GM12892 (cell line): ENCODE data around the gene GLYAT.

ENCODE experiments used
- POLR2A ChIP-seq: IDR thresholded peaks from 2 replicates; pipeline ENCODE4 v1.6.1; 2011; ENCODE audit warnings: low read depth, low read length, control low read depth
- TAF1 ChIP-seq: IDR thresholded peaks from 2 replicates; pipeline ENCODE4 v1.6.1; 2011; ENCODE audit warnings: low read depth, mild to moderate bottlenecking, control low read depth, low read length, borderline replicate concordance

DNA sequence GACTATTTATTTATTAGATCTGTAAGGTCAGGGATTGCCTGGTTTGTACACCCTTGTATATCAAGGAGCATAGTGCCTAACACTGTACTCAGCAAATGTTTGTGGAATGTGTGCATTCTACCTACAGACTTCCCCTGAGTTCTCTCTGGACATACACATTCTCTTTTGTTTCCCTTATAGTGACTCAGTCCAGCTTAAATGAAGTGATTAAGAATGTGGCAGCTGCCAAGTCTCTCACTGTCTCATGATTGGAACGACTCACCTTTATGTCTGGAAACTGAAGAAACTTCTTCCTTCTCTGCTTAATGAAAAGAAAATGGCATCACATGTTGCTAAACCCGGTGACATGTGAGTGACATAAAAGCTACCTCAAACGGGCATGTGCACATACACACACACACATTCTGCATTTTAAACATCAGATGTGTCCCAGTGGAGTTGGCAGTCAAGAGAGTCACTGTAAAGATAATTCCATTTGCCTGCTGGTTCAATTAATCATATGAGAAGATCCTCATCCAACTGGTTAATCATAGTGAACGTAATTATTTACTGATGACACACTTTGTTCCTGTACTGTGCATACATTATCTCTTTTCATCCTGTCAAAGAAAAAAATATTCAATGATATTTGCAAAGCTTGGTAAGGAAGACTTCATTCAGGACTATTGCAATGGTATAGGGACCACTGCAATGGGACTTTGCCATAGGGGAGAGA lies 42.8 kb downstream of the GLYAT start:
- TF ChIP-seq POLR2A (no peak), TAF1 (no peak)
